Testis (tissue), 3 donors: Measurements from ENCODE around the gene GALM. TPM values are rescaled to one million over a fixed set of nuclear protein-coding genes. Genes with fewer than 3 reads are reported as not detected.
A peak's percentile ranks its signal among the peaks of the same experiment; 100 is the strongest.

Source experiments
- DNase-seq: peaks from one replicate; pipeline ENCODE4 v3.0.0-alpha.2; 2019
- H3K27ac ChIP-seq, 2 donors: fragments of 200-600 bp; sonication (generic); one replicate each; pipeline ENCODE4 v1.5.1; 2019
- H3K27me3 ChIP-seq: fragments of 200-600 bp; sonication (generic); one replicate; pipeline ENCODE4 v1.5.1; 2019
- H3K36me3 ChIP-seq: fragments of 200-600 bp; sonication (generic); one replicate; pipeline ENCODE4 v1.5.1; 2017; ENCODE audit warnings: low read depth; ENCODE audit errors: missing control alignments
- H3K4me1 ChIP-seq: fragments of 200-600 bp; sonication (generic); one replicate; pipeline ENCODE4 v1.5.1; 2019
- H3K4me3 ChIP-seq, 2 donors: fragments of 200-600 bp; sonication (generic); one replicate each; pipeline ENCODE4 v1.5.1; 2017 to 2019
- H3K9me3 ChIP-seq: fragments of 200-600 bp; sonication (generic); one replicate; pipeline ENCODE4 v1.5.1; 2017
- CTCF ChIP-seq, 3 experiments: fragments of 450-650 bp in 2 of 3; fragments of 200-600 bp in 1 of 3; sonication (generic) in 1 of 3; IDR thresholded peaks; one replicate each; pipeline ENCODE4 v1.5.1; 2016 to 2019; ENCODE audit warnings: antibody characterized with exemption in 3 of 3, mild to moderate bottlenecking in 2 of 3, moderate library complexity in 1 of 3
- POLR2A ChIP-seq: fragments of 450-650 bp; IDR thresholded peaks from one replicate; pipeline ENCODE4 v1.6.1; 2017; ENCODE audit warnings: antibody characterized with exemption, mild to moderate bottlenecking, moderate library complexity
- WGBS, 2 donors: methylation state at CpG; one replicate each; pipeline ENCODE4 v1.1.5; 2018; 5-methylcytosine and 5-hydroxymethylcytosine counted together
- intact Hi-C: fragments of 100-400 bp; cut with DNase I; formaldehyde crosslinking; loops from one replicate; pipeline ENCODE4 v1.15.1; 2023; ENCODE audit warnings: low total_unique reads
- polyA plus RNA-seq: library from polyadenylated mRNA; stranded (reverse); fragments of 350-450 nt; fragmentation: Illumina TruSeq; extraction: RNeasy Lipid Tissue Mini Kit (QIAGEN cat#74804); gene quantifications from one replicate; pipeline ENCODE4 v1.2.3, GENCODE V29; 2014; ENCODE audit warnings: low read depth, low replicate concordance; ENCODE audit not compliant: insufficient read depth
- total RNA-seq, 2 donors: library from RNA; depleted of rRNA; stranded (reverse); fragments of >200 nt; gene quantifications; one replicate each; pipeline ENCODE4 v1.2.3, GENCODE V29; 2016

GALM gene
- total and polyA plus RNA-seq, 3 donors from 2014 or later, result 8.5 to 11.8 (median 9.1) TPM

- no peaks in the 10 kb centered on the region for H3K27me3 ChIP-seq
- no peaks in the 10 kb centered on the region for H3K9me3 ChIP-seq
- peaks cover 15% of the 10 kb centered on the region for H3K4me1 ChIP-seq
- TF ChIP-seq CTCF (IDR thresholded peaks at IDR 0.05) (peak in 1 of 3 experiments; percentile 9), POLR2A (no peak)
- H3K36me3 ChIP-seq, result no peaks in the 10 kb centered on the region
- H3K4me3 ChIP-seq, result no peak overlapping the region
- intact Hi-C loops, result loop anchor here (10.0 kb wide), 1 partner anchor 56 kb away; the partner anchor contains the start of gene GALM
- peak; percentile 96 for DNase-seq
- peak overlapping the region in 1 of 2 donors; percentile 71 for H3K27ac ChIP-seq
- WGBS, 2 donors, result 24 to 31% methylated on average over 4 of the region's 4 CpGs
Measured at GRCh38 chr2:38720613-38721241, 54.8 kb downstream of the GALM start.

DNA sequence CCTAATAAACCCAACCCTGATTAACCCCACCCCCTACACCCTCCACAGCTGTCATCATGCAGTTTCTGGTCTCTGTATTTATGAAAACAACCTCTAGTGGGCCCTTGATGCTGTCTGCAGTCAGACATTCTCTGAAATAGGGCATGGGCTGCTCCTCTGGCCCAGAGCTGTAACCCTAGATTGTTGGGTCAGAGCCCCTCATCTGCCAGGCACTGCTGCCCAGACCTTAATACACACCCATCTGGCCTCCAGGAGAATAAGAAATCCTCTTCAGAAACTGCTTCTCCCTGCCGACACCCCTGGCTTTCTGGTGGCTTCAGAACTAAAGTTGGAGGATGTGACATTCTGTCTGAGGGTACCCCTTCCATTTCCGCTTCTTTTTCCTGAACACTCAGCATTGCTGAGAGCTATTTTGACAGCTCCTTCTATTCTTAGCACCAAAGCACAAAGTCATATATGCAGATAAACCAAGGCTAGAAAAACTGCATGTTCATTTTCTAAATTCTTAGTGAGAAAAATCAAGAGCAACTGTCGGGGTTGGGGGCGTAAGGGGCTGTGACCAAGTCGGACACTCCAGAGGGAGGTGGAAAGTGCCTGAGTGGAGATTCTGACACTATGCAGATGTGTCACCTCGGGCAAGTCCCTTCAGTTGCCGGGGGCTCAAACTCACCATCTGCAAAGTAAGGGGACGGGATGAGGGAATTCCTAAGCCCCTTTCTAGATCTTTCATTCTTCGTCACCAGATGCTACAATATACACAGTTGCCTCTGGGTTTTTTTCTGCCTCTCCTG is 56.6 kb downstream of the GALM start:
- DNase-seq, result no peak
- no peaks in the 10 kb centered on the region for H3K36me3 ChIP-seq
- peaks cover 15% of the 10 kb centered on the region for H3K4me1 ChIP-seq
- intact Hi-C loops, result loop anchor here (10.0 kb wide), 1 partner anchor 58 kb away; the partner anchor contains the start of gene GALM
- TF ChIP-seq POLR2A (no peak), CTCF (IDR thresholded peaks at IDR 0.05) (no peak)
- H3K27me3 ChIP-seq, result no peaks in the 10 kb centered on the region
- H3K4me3 ChIP-seq, result no peak overlapping the region
- H3K27ac ChIP-seq, result no peak overlapping the region
- 72 to 76% methylated on average over 9 of the region's 9 CpGs for WGBS, 2 donors
- H3K9me3 ChIP-seq, result no peaks in the 10 kb centered on the region

DNA sequence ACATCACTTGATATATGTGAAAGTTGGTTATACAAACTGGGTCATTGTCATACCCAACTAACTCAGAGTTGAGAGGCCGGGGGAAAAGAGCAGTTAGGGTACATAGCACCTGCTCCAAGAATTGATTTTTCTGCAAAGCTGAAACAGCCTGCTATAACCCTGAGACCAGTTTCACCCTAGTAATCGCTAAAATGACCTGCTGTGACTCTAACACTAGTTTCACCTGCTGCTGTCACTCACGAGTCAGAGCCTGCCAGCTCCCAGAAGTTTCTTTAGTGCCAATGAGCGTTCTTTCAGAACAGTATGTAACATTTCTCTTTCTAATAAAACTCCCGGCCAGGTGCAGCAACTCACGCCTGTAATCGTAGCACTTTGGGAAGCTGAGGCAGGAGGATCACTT is 57.3 kb downstream of the GALM start:
- H3K9me3 ChIP-seq, result no peaks in the 10 kb centered on the region
- intact Hi-C loops, result loop anchor here (10.0 kb wide), 1 partner anchor 58 kb away; the partner anchor contains the start of gene GALM
- H3K4me1 ChIP-seq, result peaks cover 15% of the 10 kb centered on the region
- no peak overlapping the region for H3K4me3 ChIP-seq
- no peak overlapping the region for H3K27ac ChIP-seq
- H3K27me3 ChIP-seq, result no peaks in the 10 kb centered on the region
- TF ChIP-seq POLR2A (no peak), CTCF (IDR thresholded peaks at IDR 0.05) (no peak)
- 72 to 86% methylated on average over 7 of the region's 7 CpGs for WGBS, 2 donors
- DNase-seq, result no peak
- H3K36me3 ChIP-seq, result no peaks in the 10 kb centered on the region

- Histone ChIP-seq H3K27ac (no peak overlapping the region), H3K9me3 (no peaks in the 10 kb centered on the region), H3K4me1 (no peaks in the 10 kb centered on the region), H3K36me3 (no peaks in the 10 kb centered on the region), H3K4me3 (no peak overlapping the region), H3K27me3 (no peaks in the 10 kb centered on the region)
- intact Hi-C loops, result loop anchor here (10.0 kb wide), 1 partner anchor 63 kb away; the partner anchor contains the start of gene GALM
- DNase-seq, result no peak
- TF ChIP-seq CTCF (IDR thresholded peaks at IDR 0.05), result no peak
- no peak for TF ChIP-seq POLR2A
- WGBS, 2 donors, result 90 to 100% methylated on average over 1 of the region's 1 CpG
Measured at GRCh38 chr2:38727661-38728060, 61.7 kb downstream of the GALM start.
